GM19467 (cell line): Measurements from ENCODE around the gene SMU1.
A peak's percentile ranks its signal among the peaks of the same experiment; 100 is the strongest.

Source experiments
- ATAC-seq: cut with Tn5 transposase; IDR thresholded peaks from one replicate; pipeline ENCODE4 v1.9.1; 2021; ENCODE audit warnings: mild to moderate bottlenecking, moderate library complexity; ENCODE audit not compliant: unreplicated experiment

The SMU1 gene

DNA sequence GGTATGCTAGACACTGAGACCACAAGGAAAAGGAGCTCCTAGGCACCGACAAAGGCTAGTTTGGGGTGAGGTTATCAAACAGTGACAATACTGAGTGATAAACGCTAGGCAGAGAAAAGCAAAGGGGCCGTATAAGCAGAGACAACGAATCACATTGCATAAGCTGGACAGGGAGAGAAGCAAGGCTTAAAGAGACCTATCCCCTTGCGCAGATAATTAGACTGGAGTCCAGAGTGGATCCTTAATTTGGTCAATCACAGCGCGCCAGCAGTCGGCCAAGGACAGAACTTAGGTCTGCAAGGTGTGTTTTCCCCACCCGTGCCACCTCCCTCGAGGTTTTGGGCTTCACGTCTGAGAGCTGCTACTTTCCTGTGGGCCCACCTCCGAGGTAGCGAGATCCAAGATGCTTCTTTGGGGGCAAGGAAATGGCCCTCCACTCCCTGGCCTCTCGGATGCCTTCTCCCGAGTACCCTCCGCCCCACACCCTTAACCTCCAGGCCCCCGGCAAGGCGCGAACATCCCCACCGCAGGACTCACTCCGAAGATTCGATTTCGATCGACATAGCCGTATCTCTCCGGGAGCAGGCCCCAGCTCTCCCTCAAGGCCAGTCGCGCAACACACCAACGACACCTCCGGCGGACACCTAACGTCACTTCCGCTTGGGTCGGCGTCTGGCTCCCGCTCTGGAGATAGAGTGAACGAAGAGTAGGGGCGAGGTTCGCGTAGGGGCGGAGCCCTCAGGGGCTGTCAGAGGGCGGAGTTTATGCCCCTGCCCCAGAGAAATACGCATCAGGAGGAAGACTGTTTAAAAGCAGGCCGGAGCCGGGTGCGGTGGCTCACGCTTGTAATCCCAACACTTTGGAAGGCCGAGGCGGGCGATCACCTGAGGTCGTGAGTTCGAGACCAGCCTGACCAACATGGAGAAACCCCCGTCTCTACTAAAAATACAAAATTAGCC is at the start of gene SMU1:
Gene SMU1 (minus strand): TSS at position 629 of the 959 bp plus-strand sequence. CDS start 66 bp downstream, at position 563.
- ATAC-seq: peak; percentile 99

DNA sequence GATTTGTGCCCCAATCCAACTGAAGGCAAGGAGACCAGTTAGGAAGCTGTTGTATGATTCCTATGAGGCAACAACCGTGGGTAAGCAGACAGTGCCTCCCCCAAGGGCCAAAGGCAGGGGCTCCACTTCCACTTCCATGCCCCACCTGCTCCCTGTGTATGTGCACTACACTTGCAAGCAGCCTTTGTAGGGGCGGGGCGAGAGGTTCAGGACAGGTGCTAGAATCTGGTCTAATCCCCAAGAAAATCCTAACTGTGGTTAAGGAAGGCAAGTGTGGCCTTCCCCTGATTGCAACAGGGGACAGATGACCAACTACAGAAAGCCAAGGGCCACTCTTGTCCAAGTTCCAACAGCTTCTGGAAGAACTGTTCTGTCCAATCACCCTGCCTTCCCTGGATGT is 49.0 kb upstream of the SMU1 start:
- ATAC-seq: no peak

DNA sequence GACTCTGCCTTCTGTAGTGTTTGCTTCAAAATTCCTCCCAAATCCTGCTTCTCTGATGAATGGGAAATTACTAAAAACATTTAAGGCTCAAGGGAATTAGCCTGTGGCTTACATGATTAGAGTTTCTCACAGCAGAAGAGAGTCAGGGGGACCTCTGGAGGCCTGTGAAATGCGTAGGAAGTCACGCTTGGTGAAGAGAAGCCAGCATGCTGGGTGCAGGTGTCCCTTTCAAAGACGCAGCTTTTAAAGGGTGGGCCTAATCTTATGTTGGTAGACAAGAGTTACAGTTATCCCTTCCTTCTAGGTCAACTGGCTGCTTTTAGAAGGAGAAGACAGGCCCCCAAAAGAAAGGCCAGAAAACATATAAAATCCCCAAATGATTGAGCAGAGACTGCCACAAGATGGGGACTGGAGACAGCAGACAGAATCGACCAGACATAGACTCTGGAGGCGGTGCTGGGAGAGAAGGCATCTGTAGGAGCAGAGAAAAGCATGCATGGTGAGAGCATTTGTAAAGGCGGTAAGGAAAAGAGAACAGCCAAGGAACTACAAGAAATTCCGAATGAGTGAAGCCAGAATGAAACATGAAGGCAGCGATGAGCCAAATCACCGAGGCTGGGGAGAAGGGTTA is 48.4 kb upstream of the SMU1 start:
- peak; percentile 39 for ATAC-seq

DNA sequence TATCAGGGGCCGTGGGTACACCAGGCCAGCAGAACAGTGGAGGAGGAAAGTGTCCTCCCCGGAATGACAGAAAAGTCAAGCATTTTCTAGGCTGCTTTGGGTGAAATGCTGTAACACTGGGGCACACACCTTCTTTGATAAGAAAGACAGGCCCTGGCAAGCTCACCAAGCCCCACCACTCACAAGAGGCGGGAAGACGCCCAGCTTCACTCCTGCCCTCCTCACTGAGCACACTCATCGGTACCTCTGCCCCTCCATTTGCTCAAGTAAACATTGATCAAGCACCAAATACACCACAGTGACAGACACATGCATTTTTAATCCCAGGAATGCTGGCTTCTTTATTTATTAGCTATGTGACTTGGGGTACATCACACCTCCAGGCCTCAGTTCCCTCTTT is 47.6 kb upstream of the SMU1 start:
- ATAC-seq: no peak

DNA sequence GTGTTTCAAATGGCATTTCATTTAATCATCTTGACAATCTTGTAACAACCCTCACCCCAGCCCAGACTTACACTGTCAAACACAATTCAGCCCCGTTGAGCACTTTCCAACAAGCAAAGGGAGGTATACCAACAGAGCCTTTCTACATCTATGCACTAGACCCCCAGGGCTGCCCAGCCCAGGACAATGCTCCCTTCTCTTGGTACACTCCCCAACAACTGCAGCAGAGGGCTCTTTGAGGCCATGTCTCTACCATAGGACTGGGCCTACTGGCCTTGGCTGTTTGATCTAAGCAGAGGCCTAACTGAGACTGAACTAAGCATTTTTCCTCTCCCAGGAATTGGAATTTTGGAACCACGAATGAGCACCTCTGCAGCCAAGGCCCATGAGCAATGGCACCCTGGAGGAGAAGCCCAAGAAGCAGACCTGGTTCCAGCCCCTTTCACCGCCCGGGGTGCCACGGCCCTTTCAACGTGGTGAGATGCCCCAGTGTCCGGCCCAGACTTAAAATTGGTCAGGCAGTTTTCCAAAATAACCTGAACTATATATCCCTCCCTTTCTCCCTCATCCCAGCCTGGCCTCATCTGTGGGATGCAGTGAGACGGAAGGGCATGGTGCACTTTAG is 47.0 kb upstream of the SMU1 start:
- ATAC-seq: no peak

DNA sequence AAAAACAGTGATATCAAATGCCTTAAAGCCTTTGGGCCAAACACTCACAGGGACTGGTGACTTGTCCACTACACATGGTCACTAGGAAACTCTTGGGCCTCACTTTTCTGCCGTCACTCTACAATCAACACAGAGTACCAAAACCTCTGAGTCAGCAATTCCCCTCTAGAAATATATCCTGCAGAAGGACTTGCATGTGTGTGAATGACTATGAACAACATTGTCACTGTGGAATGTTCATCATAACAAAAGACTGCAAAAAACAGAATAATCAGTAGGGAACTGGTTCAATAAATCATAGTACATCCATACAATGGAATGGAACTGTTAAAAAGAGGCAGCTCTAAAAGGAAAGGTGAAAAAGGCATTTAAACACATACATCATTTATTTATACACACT is 44.1 kb upstream of the SMU1 start:
- no peak for ATAC-seq

DNA sequence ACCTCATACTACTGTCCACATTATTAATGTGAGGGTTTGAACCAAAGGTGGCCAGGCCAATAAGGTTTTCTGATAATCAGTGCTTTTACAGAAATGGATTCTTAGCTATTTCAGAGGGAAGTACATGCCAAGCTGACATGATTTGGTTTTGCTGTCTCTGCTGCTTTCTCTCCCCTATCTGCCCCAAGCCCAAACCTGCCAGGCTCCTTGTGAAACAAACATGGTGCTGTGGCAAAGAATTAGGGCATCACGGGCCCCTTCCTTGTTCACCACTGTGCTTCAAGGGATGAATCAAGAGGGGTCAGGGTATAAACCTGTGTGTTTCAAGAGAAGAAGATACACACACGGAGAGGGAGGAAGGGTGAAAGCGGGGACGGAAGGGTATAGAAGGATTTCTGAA is 41.3 kb upstream of the SMU1 start:
- no peak for ATAC-seq

DNA sequence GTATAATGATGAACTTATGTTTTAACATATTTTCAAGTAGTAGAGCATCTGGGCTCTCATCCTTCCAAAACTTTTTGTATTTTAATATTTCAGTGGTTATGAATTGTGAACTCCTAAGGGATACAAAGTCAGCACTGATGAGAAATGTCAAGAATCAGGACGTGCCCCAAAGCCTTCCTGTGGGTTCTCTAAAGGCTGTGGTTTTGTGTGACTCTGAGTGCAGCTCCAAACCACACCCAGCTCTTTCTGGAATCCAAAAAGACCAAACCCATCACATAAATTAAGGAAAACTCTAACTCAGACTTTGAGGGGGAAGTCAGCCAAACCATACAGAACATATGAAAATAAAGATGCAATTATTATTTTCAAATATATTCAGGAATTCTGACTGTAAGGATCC is 40.8 kb upstream of the SMU1 start:
- ATAC-seq: no peak

DNA sequence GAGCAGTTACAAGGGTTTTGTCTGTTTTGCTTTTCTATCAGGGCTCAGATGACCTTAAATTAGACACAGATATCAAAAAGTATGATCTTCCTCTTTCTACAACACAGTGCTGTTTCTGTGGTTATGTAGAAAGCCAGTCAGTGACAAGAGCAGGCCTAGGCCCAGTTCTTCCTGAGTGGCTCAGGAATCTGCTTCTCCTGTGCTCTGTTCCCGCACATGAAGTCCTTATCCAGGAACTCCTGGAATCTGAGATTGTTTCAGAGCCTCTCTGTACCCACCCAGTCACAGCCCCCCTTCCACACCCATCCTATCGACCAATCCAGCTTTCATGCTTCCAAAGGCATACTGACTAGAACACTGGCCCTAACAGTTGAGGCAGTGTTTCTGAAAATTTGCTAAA is 40.4 kb upstream of the SMU1 start:
- ATAC-seq: no peak

DNA sequence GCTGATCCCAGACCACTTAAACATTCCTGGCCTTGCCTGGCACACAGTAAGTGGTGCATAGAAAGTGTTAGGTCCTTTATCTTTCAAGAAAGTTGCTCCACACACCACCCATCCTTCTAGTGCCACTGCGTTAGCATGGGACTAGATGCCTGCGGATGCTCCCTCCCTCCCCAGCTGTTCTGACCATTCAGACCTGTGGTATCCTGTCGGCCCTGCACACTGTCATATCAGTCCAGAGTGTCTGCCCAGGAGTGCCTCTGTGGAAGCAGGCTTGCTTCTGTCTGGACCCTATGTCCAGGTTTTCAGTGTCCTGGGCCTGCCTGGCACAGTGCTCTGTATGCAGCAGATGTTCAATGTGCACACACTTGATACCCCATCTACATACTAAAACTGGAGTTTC is 38.3 kb upstream of the SMU1 start:
- ATAC-seq: no peak

DNA sequence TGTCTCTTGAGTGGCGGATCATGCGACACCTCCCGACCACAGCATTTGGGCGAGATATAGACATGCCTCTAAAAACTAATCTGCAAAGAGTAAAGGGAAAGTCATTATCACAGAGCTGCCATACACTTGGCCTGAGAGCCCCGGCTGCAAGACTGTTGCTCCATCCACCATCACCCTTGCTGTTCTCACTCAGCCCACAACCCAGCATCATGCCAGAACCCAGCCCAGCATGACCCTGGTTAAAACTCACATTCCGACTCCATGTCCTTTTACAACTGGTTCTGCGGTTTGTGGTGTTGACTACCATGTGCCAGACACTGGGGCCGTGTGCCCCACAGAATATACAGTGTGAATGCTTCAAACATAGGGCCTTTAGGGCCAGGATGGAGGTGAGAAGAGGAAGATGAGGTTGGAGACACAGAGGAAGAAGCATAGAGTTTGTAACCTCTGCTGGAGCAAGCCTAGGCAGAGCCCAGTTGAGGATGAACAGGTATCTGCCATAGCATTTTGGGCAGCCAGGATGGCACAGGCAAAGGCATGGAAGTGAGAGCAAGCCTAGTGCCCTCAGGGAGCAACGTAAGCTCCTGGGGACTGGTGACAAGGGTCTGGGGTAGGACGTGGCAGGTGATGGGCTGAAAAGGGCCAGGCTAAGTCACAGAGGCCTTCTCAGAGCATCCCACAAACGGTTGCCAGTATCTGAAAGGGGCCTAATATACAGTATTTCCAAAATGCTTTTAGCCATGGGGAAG is 37.5 kb upstream of the SMU1 start:
- no peak for ATAC-seq

DNA sequence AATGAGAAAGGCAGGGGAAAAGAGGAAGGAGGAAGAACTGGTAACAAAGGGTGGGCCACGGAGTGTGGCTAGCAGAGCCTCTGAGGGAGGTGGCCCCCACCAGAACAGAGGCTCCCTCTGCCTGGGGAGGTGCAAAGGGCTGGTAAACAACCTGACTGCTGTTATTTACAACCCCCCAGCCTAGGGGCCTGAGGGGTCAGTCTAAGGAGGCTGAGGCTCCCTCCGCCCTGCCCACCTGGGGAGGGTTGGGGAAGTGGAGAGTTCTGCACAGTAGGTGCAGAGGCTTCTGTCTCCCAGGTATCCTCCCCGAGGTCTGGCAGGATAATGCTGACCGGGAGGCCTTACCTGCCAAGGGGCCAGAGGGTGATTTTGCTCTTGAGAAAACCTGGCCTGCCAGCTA is 35.6 kb upstream of the SMU1 start:
- ATAC-seq: no peak

DNA sequence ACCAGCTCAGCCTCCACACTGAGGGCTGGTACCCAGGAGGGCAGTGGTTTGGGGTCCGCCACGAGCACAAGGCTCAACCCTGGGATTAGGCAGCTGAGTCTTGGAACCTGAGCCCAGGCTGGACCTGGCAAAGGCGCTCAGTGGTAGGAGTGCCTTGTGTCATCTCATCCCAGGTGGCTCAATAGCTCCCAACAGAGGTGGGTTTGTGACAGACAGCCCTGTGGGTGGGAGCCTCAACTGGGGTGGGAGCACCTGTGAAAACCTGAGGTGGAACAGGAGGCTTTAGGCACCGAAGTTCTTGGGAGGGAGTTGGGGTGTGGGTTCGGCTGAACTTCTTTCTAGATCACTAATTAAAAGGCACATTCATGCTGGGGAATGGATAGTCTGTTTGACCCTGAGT is 35.2 kb upstream of the SMU1 start:
- no peak for ATAC-seq

DNA sequence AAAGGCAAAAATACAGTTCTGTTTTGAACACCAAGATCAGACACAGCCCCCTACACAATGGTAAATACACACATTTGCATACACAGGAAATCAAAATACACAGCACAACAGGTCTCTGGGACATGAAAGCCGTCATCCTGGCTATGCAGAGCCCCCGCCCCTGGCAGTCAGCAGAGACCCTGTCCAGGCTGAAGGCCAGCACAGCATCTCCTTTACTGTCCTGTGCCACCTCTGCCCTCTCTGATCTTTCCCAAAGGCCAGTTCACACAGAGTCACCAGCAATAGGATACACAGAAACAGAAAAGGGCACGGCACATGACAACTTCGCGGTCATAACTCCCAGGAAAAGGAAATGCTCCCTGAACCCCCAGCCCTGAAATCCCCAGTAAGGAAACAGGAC is 34.2 kb upstream of the SMU1 start:
- no peak for ATAC-seq

DNA sequence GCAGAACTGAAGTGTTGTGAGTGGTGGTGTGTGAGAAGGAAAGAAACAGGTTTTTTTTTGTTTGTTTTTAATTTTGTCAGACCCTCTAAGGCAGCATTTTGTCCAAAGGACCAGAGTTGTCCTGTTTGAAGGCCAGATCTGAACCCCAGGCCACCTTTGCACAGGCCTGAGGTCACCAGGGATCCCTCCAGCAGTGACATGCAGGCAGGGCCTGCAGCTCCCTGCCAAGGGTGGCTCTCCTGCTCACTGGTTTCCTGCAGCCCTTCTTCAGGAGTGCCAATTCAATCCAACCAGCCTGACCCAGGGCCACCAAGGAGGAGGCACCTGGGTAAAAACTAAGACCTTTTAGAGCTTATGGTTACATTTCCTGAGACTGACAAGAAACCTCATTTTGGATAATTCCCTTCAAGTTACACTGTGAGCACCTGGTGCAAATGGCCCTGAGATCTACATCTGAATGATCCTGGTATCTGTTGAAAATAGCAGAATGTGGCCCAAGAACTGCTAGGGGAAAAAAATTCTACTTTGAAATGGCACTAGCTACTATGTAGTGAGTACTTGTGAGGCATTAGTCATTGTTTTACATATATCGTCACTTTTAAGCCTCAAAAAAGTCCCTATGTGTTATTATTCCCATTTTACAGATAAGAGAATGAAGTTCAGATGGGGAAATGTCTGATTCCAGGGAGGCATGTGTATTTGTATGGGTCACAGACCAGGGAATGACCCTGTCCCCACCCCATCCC is 33.5 kb upstream of the SMU1 start:
- no peak for ATAC-seq

DNA sequence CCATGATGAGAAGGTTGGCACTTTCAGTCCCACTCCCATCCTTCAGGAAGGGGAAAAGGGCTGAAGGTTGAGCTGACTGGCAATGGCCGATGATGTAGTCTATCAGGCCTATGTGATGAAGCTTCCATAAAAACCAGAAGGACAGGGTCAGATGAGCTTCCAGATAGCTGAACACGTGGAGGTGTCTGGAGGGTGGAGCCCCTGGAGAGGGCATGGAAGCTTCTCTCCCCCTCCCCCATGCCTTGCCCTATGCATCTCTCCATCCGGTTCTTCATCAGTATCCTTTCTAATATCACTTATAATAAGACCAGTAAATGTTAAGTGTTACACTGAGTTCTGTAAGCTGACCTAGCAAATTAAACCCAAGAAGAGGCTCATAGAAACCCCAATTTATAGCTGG is 32.6 kb upstream of the SMU1 start:
- no peak for ATAC-seq

DNA sequence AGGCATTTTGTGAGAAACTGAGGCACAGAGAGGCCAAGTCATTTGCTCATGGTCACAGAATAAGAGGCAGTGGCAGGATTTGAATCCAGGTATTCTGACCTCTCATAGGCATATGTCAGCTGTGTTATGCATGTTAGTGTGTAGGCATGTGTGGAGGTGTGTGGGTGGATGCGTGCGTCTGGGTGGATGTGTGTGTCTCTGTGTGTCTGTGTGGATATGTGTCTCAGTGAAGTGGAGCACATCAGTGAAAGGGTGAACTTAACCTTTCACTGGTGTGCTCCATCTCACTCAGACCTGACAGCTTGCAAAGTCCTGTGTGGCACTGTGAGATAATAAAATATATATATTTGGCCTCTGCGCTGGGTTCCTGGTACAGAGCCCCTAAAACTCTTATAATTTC is 32.0 kb upstream of the SMU1 start:
- no peak for ATAC-seq

DNA sequence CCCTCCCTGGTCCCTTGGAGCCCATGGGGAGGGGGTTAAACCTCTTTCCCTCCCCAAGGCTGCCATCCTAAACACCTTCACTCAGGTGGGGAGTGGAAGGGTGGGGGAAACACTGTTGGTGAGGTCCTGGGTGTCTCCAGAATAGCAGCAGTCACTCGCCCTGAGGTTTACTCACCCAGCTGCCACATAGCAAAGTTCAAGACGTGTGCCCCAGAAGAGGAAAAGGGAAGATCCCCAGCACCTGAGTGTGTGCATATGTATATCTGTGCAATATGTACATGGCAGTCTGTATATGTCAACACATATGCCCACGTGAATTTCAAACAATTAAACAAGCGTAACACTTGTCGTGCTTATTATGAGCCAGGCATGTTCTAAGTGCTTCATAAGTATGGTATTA is 31.3 kb upstream of the SMU1 start:
- ATAC-seq: no peak

DNA sequence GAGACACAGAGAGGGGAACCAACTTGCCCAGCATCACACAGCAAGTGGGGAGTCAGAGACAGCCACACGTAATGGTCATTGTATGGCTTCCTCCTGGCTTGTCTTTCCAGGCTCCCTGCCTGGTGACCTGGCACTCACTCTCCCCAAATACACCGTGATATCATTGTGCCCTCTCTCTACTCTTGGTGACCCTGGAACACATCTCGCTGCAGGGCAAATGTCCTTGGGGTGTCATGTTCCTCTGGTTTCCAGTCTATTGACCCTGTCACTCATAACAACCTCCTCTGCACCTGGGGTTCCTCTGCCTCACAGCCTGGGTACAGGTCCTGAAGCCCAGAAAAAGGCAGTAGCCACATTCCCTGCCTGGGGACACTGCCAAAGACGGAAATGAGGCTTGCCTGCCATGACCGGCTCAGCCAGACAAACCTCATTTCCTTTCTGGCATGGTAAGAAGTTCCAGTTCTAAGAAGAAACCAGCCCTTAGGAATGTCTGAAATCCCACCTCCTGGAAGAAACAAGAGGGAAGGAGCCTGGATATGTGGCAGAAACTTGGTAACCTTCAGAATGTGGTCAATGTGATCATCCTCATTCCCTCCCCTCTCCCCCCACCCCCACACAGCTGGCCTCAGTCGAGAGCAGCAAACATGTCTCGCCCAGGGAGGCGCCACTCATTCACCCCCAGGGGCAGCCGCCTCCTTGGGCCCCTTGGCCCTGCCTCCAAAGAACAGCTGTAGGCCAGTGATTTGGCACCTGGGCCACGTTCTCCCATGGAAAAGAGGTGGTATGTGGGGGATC is 30.6 kb upstream of the SMU1 start:
- no peak for ATAC-seq

DNA sequence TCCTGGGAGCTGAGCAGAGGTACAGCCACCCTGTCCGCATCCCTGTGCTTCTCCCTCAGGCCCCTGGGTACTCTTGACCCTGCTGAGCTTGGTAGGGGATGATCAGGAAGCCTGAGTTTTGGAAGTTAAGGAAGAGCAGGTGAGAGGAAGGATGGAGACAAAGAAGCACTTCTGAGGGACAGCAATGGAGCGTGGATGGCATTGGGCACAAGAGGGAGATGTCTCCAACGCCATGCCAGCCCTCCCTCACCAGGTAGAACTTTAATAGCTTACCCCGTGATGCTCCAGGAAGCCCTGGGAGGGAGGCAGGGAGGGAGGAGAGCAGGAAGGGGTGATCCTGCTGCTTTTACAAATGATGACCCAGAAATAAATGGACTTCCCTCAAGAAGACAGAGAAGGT is 29.9 kb upstream of the SMU1 start:
- ATAC-seq: no peak
